NOMO-1 treated with dmso at 0.1 percent for 144 hours (cell line): ENCODE measurements around the gene CPNE5.

ENCODE experiments used
- DNase-seq: peaks from one replicate; lab custom pipeline; 2025; ENCODE audit not compliant: unreplicated experiment; lab: John Stamatoyannopoulos, UW

CPNE5 gene

DNA sequence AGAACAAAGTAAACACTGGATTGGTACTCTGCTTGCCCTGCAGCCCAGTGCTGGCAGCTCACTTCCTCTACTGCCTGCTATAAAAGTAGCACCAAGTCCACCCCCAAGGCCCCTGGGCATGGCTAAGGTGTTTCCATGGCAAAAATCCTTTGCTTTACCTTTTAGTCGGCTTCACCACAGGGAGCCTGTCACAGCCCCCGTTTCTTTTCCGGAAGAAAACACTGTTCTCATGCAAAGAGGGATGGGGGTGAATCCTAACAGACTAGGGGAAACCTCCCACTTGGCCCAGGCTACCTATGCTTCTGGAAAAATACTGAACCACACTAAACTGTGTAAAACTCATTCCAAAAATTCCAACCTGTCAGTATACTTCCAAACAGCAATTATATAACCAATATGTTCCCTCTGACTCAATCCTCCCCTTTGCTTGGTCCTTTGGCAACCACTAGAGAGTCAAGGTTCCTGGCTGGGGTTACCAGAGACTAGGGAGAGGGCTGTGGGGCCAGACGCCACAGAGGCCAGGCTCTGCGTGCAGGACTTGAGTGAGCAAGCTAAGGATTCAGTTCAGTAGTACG lies 19.2 kb upstream of the CPNE5 start:
- no peak for DNase-seq

GRCh38 chr6:36857325-36857724 lies 18.1 kb upstream of the CPNE5 start:
- DNase-seq, result no peak

- DNase-seq, result no peak
Measured at GRCh38 chr6:36856277-36856676, 17.0 kb upstream of the CPNE5 start.

DNA sequence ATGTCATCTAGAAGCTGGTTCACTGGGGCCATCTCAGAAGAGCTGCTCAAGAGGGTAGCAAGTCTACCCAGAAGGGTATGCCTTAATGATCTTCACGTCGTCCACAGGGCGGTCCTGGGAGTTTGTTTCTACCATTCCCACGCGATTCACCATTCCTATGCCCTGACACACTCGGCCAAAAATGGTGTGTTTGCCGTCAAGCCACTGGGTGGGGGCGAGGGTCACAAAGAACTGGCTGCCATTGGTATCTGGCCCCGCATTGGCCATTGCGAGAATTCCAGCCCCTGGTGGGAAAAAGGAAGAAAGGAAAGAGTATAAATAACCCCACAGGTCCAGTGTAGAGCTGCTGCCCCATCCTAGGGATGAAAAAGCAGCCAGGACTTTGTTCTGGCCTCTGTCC lies 16.5 kb upstream of the CPNE5 start:
- no peak for DNase-seq

GRCh38 chr6:36853325-36853724 lies 14.1 kb upstream of the CPNE5 start:
- DNase-seq, result peak; percentile 65

GRCh38 chr6:36852481-36853147 lies 13.4 kb upstream of the CPNE5 start:
- no peak for DNase-seq

DNA sequence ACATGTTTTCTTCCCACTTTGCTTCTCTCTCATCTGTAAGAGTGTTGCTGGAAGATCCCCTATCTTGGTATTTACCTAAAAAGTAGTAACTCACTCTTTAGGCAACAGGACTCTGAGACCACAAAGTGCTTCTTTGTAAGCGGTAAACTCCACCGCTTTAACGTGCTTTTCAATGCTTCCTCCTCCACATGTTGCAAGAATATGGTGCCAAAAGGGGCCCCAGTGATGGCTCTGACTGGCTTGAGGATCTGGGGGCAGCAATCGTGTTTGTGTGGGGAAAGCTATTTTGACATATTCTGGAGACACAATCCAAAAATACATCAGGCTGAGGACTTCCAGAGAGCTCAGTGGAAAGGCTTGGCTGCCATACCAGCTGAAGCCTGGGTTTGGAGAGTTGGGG lies 12.4 kb upstream of the CPNE5 start:
- peak; percentile 82 for DNase-seq

GRCh38 chr6:36851149-36851614 lies 11.9 kb upstream of the CPNE5 start:
- DNase-seq, result no peak

DNA sequence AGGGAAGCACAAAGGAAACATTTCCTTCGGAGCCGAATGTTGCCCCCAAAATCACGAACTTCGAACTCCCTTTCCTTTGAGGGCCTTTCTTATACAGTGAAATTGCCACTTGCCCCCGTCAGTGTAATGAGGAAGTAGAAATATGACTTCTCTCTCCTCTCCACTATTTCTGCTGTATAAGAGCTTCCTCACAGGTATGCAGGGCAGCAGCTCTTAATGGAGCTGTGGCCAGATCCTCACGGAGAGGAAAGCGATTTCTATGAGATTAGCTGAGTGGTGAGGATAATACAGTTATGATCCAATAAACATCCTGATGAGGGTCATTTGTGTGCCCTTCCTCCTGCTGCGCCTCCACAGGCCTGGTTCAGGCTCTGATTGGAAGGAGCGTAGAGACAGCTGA lies 10.8 kb upstream of the CPNE5 start:
- DNase-seq, result no peak

DNA sequence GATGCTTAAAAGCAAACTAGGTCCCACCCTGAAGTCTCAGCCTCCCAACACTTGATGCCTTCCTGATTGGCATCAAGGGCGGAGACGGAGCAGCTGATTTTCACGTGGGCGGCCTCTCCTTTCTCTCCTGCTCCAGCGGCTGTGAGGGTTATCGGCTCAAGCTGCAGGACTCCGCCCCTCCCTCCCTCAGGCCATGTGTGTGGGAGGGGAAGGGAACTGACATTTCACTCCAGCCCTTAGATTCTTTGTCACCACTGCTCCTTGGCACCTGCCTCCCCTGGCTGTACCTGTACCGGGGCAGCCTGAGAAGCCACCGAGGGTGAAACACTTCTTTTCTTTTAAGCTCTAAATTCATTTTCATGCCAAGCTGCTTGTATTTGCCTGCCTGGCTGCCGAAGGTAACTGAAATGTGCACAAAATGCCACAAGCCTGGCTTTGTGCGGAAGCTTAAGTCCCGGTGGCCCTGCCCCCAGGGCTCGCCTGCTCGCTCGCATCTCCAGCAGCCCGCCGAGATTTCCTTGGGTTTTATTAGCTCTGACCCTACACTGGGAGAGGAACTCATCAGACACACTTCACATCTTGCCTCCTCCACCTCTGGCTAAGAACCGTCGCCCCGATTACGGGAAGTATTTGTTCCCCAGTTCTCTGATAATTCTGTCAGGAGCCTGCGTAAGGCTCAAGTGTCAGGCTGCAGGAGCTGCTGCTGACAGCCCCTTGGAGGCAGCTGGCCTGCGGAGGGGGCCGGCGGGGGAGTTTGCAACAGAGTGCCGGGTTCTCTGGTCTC lies 9.6 kb upstream of the CPNE5 start:
- DNase-seq, result no peak

DNA sequence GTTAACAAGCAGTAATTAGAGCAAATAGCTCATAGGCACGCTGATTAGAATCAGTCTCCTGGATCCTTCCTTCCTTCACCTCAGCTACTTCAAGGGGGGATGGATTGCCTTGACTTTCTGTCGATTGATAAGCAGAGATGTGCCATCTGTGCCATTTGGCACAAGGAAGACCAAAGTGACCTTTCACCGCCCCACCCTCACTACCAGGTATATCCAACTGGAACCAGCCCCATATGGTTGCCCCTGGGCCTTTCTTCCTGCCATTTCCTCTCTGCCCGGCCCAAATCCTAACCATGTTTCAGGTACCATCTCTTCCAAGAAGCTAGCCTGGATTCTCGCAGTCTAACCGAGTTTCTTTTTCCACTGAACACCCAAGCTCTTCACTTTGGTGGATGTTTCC lies 8.7 kb upstream of the CPNE5 start:
- no peak for DNase-seq

- no peak for DNase-seq
Measured at GRCh38 chr6:36847152-36847551, 7.9 kb upstream of the CPNE5 start.

GRCh38 chr6:36845233-36845632 lies 6.0 kb upstream of the CPNE5 start:
- DNase-seq, result no peak

GRCh38 chr6:36844232-36845170 lies 5.3 kb upstream of the CPNE5 start:
- no peak for DNase-seq

DNA sequence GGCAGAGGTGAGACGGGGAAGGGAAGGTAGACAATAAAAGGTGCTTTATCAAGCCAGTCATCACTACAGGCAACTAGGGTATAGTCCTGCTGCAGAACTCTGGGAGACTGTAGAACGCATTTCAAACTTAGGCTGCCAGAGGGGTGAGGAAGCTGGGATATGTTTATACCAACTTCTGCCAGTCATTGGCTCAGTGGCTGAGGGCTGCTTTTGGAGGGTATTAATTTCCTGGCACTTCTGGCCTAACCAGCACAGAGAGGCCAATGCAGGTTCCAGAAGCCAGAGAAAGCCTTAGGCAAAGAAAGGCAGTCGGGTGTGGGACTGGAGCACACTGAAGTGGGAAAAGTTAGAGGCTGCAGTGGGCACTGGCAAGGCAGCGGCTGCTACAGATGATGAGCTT lies 3.9 kb upstream of the CPNE5 start:
- no peak for DNase-seq

DNA sequence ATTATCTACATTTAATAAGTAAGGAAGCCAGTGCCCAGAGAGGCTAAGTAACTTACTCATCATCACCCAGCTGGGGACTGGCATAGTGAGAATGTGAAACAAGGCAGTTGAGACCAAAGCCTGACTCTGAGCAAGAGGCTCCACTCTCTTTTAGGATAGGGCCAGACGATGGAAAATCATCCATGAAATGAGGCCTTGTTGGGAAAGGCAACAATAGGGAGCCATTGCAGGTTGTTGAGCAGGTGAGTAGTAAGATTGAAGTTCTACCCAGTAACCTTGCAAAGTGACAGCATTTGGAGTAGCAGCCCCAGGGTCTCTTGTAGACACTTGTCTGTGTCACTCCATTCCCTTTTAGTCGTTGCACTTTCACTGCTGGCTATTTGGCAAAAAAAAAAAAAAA lies 2.5 kb upstream of the CPNE5 start:
- no peak for DNase-seq

GRCh38 chr6:36840432-36841403 lies 1.5 kb upstream of the CPNE5 start:
- DNase-seq, result no peak

DNA sequence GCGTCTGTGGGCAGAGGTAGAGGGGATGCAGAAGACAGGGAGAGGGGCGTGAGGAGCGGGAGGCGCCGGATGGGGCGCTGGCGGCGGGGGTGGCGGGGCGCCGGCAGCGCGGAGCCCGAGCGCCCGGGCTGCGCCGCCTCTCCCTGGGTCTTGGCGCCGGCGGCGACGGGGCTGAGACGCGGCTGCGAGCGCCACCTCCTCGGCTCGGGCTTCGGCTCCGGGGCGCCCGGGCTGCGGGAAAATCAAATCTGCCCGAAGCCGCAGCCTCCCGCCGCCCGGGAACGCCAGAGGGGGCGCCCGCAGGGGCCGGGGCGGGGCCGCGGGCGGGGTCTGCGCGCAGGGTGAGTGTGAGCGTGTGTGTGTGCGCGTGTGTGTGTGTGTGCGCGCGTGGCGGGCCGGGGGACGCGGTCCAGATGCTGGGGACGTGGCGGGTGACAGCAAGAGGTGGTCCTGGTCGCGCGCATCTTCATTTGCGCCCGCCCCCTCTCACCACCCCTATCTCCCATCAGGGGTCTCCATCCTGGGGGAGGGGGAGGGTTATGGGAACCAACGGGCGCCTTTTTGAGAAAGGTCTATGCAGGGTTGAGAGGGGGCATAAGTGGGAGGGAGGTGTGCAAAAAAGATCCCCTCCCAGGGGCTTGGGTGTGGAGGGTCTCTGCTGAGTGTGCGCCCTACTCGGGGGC lies 646 bp upstream of the CPNE5 start:
- DNase-seq, result no peak

DNA sequence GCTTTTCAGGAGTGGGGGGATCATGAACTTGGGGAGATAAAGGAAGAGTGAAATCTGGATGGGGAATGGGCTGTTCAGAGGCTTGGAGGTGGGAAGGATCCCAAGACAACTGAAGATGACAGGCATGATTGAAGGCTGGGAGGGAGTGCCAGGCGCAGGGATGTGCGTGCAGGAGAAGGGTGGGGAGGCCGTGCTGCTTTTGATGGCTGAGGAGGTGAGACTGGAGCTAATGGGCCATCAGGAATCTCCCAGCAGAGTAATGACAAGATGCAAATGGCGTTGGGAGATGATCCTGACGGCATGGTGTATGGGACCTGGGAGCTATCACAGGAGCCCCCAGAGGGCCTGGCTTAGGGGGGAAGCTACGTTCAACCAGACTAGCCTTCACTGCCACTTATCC lies 1.6 kb downstream of the CPNE5 start:
- no peak for DNase-seq

DNA sequence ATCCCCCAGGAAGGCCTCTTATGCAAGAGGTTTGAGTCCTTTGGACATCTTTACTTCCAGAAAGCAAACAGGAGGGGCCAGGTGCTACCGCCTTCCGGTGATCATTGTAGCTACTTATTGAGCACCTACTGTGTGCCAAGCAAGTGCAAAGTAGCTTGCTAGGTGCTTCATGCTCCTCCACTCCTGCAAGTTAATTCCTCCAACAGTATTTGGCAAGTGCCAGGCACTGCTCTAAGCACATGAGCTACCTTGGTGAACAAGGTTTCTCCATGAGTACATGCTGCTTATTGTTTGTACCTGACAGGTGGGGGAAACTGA lies 2.3 kb downstream of the CPNE5 start:
- DNase-seq, result no peak
